ENCODE measurements around the gene NRARP.

The NRARP gene

DNA sequence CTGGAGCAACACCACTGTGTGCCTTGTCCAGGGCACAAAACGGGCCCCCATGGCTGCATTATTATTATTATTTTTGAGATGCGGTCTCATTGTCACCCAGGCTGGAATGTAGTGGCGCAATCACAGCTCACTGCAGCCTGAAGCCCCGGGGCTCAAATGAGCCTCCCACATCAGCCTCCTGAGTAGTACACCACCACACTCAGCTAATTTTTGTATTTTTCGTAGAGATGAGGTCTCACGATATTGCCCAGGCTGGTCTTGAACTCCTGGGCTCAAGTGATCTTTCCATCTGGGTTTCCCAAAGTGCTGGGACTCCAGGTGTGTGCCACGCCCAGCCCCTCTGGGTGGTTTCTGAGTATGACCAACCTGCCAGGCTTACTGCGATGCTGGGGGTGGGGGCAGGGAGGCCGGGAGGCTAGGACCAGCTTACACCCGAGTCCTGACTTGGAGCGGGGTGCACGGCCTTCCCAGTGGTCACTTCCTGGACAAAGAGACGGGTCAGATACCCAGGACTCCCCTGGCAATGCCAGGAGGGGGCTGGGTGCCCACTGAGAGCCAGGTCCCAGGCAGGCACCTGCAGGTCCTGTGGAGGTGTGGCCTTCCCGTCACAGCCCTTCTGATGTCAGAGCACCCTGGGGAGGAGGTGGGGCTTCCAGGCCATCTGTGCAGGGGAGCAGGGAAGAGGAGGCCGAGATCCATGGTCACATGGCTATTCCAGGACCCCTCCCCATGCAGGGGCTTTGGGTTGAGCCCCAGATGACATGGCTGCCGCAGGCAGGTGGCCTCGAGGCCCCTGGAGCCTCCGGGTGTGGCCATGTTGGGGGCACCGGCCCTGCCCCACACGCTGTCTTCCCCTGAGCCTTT lies 8.3 kb upstream of the NRARP start:
- DNase-seq, result peak; percentile 53

DNA sequence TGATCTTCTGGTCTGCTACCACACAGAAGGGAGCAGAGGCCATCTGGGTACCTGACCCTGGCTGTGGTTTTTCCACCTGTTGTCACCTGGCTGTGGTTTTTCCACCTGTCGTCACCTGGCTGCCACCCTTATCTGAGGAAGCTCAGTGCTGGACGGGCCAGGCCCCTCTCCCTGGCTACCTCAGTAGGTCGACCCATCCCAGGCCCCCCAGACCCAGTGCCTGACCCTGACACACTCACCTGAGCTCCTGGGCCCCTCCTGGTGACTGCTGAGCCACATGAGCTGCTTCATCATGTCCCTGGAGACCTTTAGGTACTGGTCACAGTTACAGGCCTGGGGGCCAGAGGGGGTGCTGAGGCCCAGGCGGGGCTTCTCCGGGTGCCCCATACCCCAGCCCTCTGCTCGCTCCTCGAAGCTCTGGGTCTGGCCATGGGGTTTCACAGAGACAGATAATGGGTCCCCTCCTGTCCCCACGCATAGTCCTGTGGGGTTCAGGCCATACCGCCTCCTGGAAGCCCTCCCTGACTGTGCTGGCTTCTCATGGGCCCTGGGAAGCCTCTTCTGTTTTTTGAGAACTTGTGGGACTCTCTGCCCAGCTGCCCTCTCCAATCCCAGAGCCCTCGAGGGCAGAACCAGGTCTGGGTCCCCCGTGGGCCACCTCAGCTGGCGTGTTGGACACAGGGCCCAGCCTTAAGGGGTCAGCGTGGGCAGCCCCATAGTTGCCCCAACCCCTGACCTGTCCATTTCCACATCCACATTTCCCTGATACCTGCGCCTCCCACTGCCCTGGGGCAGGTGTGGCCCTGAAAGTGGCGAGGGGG lies 7.5 kb upstream of the NRARP start:
- peak; percentile 59 for DNase-seq

DNA sequence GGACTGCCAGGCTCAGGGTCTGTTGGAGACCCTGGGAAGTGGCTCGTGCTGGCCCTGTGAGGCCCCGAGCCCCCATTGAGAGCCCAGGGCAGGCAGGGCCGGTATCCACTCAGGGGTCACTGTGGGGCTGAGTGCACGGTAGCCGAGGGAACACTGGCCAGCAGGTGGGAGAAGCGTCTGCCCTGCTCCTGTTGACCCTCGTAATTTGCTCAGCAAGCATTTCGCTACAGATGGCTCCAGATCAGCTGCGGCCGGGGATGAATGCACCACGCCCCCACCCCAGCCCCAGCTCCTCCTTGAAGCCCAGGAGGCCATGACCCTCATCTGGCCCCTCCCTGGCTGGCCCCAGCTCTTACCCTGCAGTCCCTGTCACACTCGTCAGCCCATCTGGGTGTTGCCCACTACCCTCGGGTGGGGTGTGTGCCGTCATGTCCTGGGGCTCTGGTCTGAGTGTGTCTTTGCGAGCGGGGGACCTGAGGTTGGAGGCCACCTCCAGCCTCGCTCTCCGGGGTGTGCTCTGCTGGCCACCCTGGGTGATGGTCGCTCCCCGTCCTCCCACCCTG lies 6.1 kb upstream of the NRARP start:
- DNase-seq, result no peak

DNA sequence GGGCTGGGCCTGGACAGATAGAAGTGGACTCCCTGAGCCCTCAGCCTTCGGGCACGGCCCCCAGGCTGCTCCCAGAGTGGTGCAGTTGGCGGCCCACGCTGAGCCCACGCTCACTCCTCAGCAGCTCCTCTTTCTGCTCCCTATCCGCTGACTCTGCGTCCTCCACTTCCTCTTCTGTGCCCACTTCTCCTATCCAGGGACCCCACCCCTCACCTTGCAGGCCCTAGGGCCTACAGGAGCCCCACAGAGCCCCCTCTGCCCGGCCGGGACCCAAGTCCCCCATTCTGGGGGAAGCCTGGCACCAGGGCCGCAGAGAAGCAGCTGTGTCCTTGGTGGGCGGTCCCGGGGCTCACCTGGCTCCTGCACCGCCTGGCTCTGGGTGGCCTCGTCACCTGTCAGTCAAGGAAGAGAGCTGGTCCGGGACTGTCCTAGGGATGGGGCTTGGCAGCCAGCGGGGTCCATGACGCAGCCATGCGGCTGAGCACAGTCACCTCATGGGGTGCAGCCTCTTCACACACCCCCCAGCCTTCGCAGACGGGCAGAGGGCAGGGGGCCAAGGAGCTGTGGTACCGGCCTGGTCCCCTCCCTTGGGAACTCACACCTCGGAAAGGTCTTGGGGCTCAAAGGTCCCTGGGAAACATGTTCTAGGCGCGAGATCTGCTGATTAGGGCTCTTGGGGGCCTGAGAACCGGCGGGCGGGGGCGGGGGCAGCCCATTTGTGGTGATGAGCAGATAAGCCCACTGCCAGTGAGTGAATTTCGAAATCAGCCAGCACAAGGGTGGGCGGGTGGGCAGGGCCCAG lies 5.4 kb upstream of the NRARP start:
- no peak for DNase-seq

DNA sequence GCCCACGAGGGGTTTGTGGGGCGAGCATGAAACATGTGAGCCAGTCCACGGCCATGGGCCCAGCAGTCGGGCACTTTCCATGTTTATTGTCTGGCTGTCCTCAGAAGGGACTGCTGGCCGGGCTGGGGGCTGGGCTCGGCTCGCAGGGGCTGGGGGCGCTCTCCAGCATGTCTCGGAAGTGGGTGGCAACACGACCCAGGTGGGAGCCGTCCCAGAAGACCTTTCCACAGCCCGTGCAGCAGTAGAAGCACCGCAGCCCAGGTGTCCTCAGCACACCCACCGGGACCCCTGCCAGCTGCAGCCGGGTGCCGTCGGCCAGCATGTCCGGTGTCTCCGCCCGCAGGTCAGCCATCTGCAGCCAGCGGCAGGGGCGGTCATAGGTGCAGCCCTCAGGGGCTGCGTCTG lies 4.8 kb upstream of the NRARP start:
- DNase-seq, result no peak

DNA sequence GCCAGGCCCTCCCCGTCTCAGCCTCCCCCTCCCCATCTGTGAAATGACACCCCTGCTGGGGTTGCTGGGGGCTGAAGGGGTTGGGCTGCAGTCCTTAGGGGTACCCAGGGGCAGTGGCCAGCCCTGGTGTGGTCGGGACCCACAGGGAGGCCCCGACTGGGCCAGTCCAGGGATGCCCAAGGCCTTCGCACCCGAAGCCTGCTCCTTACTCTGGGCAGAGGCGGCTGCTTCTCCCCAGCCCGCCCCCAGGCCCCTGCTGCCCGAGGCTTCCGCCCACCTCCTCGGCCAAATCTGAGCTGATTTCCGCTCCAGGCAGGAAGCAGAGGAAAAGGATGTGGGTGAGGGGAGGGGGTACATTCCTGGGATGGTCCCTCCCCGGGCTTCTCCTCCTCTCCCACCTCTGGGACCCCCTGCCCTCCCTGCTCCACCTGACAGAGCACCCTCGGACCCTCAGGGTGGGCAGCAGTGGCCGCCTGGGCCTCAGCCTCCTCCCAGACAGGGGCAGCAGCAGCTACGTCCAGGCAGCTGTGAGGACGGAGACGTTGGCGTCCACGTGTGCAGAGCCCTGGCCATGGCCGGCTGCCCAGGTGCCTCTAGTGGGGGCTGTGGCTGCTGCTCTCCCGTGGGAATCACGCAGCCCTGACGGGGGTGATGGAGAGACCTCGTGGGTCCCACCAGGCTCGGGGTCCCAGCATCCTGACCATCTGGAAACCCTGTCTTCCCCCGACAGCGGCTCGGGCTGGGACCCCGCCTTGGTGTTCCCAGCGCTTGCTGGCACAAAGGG lies 4.2 kb upstream of the NRARP start:
- DNase-seq, result no peak

- DNase-seq, result no peak
Measured at GRCh38 chr9:137305798-137306065, 3.7 kb upstream of the NRARP start.

- DNase-seq, result peak; percentile 84
Measured at GRCh38 chr9:137305060-137305797, 3.2 kb upstream of the NRARP start.

- DNase-seq, result no peak
Measured at GRCh38 chr9:137304383-137305059, 2.5 kb upstream of the NRARP start.

DNA sequence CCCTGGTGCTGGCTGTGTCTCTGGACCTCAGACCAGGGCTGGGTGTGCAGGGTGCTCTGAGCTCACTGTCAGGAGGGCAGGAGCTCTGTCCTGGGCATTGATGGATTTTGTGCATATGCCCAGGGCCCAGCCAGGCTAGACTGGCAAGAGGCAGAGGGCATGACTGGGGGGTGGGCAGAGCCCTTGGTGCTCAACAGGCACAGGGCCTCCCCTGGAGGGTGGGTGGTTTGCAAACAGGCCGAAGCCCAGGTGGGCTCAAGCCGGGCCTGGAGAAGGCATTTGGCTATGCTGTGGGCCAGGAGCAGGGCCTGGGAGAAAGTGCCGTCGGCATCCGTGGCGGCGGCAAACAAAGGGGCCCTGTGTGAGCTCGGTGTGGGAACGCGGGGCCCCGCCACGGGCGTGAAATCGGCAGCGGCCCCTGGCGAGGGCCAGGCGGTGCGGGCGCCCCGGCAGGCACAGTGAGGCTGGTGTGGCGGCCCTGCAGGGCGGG lies 1.9 kb upstream of the NRARP start:
- DNase-seq, result no peak

DNA sequence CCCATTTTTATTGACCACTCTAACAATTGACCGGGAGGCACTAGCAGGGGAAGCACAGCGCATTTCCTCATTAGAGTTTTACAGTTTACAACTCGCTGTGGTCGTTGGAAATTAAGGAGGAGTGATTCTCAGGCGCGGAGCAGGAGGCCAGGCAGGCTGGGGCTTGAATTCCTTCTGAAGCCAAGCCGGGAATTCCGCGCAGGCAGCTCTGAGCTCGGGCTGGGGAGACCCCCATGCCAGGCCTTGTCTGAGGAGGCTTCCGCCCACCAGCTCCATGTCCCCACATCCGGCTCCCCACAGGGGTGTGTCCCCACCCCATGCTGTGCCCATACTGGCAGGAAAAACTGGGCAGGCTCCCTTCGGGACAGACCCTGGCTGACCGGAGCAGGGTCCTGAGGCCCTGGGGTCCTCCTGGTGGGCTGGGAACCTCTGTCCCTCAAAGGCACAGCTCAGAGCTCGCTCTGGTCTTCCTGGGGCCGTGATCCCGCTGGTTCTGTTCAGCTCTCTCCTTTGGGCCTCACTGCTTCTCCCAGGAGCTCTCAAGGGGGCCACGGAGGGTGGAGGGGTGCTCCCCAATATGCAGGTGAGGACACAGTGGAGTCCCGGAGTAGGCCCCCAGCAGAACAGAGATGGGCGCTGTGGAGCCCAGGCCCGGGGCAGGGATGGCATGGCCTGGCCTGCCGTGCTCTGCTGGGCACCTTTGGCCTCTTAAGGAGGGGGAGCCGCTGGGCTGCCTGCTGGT lies 1.3 kb upstream of the NRARP start:
- DNase-seq, result no peak

- DNase-seq, result no peak
Measured at GRCh38 chr9:137302449-137303150, 529 bp upstream of the NRARP start.

DNA sequence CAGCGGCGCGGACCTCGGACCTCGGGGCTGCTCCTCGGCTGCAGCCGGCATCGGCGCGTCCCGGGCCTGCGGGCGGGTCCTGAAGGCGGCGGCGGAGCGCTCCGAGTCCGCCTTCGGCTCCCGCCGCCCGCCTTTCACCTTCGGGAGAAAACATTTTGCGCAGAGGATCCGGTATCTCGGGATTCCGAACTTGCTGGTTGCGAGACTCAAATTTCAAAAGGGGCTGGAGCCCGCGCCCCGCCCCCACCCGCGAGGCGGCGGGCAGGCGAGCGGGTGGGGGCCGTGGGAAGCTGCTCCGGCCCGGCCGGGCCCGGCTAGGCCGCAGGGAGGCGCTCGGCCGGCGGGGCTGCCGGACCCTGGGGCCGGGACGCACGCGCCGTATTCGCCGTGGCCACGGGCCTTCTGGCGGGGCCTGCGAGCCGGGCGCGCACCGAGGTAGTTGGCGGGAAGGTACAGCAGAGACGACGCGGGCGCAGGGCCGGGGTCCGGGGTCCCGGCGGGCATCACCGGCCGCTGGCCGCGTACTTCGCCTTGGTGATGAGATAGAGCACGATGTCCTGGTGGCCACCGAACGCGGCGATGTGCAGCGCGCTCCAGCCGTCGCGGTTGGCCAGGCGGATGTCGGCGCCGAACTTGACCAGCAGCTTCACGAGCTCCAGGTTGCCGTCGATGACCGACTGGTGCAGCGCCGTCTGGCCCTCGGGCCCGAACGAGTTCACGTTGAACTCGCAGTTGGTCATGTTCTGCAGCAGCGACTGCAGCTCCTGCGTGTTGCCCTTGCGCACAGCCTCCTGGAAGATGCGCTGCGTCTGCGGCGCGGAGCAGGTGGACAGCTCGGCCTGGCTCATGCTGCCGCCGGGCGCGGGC lies 757 bp downstream of the NRARP start:
- DNase-seq, result peak; percentile 72

GRCh38 chr9:137300567-137301080 lies 1.4 kb downstream of the NRARP start:
- DNase-seq, result no peak

DNA sequence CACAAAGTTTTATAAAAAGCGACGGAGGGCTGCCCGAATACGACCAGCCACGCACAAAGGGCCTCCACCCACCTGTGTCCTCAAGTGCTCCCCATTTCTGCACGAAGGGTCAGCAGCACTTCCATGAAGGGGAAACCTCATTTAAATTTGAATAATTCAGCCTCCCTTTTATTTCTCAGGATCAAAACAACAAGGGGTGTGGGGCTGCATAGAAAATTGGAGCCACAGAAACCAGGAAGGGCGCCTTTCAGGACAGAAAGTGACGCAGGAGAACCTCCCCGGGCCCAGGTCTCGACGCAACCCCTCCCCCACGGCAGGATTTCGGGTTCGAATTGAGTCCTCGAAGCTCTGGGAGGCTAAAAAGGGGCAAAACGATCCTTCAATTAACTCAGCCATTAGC lies 2.1 kb downstream of the NRARP start:
- no peak for DNase-seq

GRCh38 chr9:137299203-137299565 lies 2.9 kb downstream of the NRARP start:
- DNase-seq, result no peak

DNA sequence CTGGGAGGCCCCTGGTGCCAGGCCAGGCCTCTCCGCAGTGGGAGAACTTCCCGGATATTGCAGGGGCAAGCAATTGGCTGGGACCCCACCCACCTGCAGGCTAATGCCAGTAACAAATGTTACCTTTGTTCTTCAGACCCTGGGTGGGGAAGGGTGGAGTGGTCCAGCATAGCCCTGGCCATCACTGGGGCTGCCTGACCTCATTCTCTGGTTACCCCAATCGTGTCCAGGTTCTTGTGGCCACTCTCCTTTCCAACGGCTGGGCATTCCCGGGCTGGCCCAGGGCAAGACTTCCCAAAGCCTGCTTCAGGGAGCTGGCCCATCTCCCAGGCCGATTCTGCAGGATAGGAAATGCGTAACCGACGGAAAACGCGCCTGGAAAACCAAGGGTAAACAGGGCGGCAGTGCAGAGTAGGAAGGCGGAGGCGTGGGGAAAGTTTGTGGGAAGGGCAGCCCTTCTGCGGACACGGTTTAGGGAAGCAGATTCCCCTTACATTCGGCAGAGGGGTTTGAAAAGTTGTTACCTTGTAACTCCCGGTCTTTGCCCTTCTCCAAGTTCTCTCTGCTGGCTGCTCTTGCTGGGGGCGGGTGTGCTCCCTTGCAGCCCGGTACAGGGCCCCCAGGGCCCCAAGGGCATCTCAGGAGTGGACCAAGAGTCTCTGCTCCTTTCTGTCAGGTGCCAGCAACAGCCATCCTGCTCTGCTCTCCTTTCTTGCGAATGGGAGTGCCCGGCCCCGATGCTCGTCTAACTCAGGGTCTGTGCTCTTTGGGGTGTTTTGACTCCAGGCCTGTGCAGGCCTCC lies 3.5 kb downstream of the NRARP start:
- no peak for DNase-seq

Data from activated effector memory CD4-positive, alpha-beta T cell treated with anti-CD3 and anti-CD28 coated beads, Interleukin-2, amount 50 U/mL, for 16 hours (primary cell).